Body of pancreas (tissue), 4 donors: ENCODE data around the gene PNPLA6.

Source experiments
- CTCF ChIP-seq, 7 experiments: fragments of 450-650 bp in 4 of 7; fragments of 200-600 bp in 3 of 7; sonication (generic) in 3 of 7; IDR thresholded peaks; one replicate each; pipeline ENCODE4 v1.5.1; 2016 to 2019; ENCODE audit warnings: antibody characterized with exemption in 7 of 7
- POLR2A ChIP-seq, 3 donors: fragments of 450-650 bp; IDR thresholded peaks; one replicate each; pipeline ENCODE4 v1.6.1; 2016; ENCODE audit warnings: antibody characterized with exemption in 3 of 3, mild to moderate bottlenecking in 2 of 3

GRCh38 chr19:7556696-7557315 lies 21.3 kb downstream of the PNPLA6 start:
- TF ChIP-seq CTCF (IDR thresholded peaks at IDR 0.05) (no peak), POLR2A (IDR thresholded peaks at IDR 0.05) (no peak)
